Central memory CD4-positive, alpha-beta T cell (primary cell): ENCODE measurements around the gene ANKRD36C.
"Not testable (repeated sequence)": the region's sequence is repeated elsewhere in the genome, so short reads cannot be mapped to it uniquely, and the experiment has no call there.

ENCODE experiments used
- DNase-seq: peaks from one replicate; pipeline ENCODE4 v3.0.0; 2022

The ANKRD36C gene

GRCh38 chr2:96006248-96006647 is 14.6 kb upstream of the ANKRD36C start:
- not testable (repeated sequence) for DNase-seq

- peak; percentile 67 for DNase-seq
Observed at GRCh38 chr2:95992520-95993272, 1.1 kb upstream of the ANKRD36C start.

GRCh38 chr2:95992102-95992501 is 478 bp upstream of the ANKRD36C start:
- DNase-seq: peak; percentile 49

GRCh38 chr2:95990884-95991283 is 740 bp downstream of the ANKRD36C start:
- DNase-seq: not testable (repeated sequence)

DNA sequence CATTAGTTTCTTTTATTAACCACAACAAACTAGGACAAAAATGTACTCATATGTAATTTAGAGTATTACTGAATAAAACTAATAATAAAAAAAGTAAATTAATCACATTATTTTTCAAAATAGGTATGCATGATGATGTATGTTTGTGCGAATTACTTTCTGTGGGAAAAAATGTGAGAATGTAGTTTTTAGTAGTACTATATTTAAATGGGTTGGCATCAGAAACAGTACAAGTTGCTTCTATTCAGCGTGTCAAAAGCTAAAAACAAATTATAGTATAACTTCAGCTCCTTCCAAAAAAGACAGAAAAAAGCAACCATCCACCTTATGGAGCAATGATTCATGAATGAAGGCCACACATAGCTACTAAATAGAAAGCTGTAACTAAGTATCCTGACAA is 40.0 kb downstream of the ANKRD36C start:
- DNase-seq: not testable (repeated sequence)

GRCh38 chr2:95948039-95948438 is 43.6 kb downstream of the ANKRD36C start:
- not testable (repeated sequence) for DNase-seq

GRCh38 chr2:95939947-95940346 is 51.7 kb downstream of the ANKRD36C start:
- DNase-seq: not testable (repeated sequence)

DNA sequence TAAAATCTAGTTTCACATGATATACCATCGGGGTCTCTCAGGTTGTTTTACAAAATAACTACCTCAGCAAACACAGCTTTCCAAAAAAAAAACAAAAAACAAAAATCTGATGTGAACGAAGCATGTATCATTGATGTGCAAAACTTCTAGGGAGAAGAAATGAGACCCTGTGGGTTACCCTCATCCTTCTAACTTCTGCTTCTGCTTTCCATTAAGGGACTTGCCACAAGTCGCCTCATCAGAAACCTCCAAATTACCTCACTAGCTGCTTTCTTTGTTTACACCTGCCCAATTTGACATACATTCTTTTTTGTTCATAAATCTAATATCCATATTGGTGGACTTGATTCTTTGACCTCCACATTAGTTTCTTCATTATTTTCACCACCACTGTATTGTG is 60.9 kb downstream of the ANKRD36C start:
- not testable (repeated sequence) for DNase-seq

- not testable (repeated sequence) for DNase-seq
Observed at GRCh38 chr2:95917007-95917406, 74.6 kb downstream of the ANKRD36C start.

DNA sequence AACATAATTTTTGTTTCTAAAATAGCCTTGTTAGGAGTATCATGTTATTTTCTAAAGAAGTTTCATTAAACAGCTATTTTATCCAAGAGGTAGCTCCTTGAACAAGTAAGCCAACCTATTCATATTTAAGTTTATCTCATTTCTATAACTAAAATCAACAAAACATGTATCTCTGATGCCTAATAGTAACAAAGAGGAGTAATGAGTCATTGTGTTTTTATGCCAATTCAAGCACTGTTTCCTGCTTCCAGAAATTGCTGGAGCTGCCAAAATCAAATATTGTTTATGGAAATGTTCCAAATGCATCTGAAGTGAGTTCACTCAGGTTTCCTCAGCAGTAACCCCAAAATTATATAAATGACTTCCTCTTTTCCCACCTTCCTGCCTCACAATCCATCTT is 76.5 kb downstream of the ANKRD36C start:
- not testable (repeated sequence) for DNase-seq

GRCh38 chr2:95911431-95911830 is 80.2 kb downstream of the ANKRD36C start:
- not testable (repeated sequence) for DNase-seq

GRCh38 chr2:95894443-95894842 is 97.2 kb downstream of the ANKRD36C start:
- not testable (repeated sequence) for DNase-seq

- not testable (repeated sequence) for DNase-seq
Observed at GRCh38 chr2:95867929-95868328, 123.7 kb downstream of the ANKRD36C start.

- not testable (repeated sequence) for DNase-seq
Observed at GRCh38 chr2:95867047-95867677, 124.5 kb downstream of the ANKRD36C start.

- DNase-seq: not testable (repeated sequence)
Observed at GRCh38 chr2:95862121-95862520, 129.5 kb downstream of the ANKRD36C start.

GRCh38 chr2:95836151-95836550 is 155.5 kb downstream of the ANKRD36C start:
- DNase-seq: no peak

DNA sequence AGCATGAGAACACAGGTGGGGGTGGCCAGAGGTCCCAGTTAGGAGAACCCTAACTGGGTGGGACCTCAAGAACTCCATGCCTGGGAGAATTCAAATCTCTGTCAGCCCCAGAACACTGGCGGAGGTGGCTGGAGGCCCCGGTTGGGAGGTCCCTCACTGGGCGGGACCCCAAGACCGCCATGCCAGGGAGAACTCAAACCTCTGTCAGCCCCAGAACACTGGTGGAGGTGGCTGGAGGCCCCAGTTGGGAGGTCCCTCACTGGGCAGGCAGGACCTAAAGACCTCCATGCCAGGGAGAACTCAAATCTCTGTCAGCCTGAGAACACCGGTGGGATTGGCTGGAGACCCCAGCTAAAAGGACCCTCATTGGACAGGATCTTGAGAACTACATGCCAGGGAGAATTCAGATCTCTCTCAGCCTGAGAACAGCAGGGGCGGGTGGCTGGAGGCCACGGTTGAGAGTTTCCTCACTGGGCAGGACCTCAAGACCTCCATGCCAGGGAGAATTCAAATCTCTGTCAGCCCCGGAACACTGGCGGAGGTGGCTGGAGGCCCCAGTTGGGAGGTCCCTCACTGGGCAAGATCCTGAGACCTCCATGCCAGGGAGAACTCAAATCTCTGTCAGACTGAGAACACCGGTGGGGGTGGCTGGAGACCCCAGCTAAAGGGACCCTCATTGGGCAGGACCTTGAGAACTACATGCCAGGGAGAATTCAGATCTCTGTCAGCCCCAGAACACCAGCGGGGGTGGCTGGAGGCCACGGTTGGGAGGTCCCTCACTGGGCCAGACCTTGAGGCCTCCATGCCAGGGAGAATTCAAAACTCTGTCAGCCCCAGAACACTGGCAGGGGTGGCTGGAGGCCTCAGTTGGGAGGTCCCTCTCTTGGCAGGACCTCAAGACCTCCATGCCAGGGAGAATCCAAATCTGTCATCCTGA is 157.3 kb downstream of the ANKRD36C start:
- not testable (repeated sequence) for DNase-seq

- not testable (repeated sequence) for DNase-seq
Observed at GRCh38 chr2:95824218-95824617, 167.4 kb downstream of the ANKRD36C start.

GRCh38 chr2:95817521-95817920 is 174.1 kb downstream of the ANKRD36C start:
- DNase-seq: not testable (repeated sequence)

DNA sequence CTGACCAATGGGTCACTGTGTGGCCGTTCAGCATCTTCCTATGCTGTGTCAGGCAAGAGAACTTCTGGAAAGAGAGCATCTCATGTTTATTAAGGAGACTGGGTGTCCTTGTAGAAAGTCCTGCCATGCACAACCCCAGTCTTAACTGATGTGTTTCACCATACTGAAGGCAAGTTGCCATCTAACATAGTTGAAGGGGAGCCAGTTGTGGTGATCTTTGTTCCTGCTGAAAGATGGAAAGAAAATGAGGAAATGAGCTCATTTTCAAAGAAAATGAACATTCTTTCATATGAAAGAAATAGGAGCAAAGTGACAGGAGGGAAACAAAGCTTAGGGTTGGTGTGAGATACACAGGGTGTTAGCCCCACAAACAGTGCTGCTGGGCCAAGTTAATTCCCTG is 178.3 kb downstream of the ANKRD36C start:
- DNase-seq: not testable (repeated sequence)

- DNase-seq: no peak
Observed at GRCh38 chr2:95799892-95800291, 191.7 kb downstream of the ANKRD36C start.

DNA sequence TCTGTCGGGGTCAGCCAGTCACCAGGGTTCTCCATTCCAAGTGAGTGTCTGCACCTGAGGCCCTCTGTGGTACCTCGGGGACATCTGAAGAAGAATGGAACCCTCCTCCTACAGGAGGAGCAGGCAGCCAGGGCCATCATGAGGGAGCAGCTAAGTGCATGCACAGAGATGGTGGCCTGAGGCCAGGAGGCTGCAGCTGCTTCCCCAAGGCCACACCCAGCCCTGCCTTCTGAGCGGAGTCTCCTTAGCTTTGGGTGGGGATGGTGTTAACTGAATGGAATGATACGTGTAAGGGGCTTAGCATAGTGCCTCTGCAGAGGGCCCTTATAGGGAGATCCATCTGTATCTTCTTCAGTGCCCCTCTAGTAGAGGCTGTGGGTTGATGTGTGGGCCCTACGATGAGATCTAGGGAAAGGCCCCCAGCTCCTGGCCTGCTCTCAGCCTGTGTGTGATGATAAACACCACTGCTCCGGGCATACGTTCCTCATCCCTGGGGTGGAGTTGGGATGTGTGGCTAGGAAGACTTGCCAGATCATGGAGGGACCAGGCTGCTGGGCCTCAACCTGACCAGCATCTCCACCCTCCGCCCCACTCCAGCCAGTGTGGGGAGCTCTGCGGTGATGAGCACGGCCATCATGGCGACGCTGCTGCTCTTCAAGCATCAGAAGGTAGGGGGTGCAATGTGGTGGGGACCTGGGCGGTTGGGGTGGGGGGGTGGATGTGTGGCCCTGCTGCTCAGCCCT is 192.3 kb downstream of the ANKRD36C start:
- DNase-seq: not testable (repeated sequence)
